Stimulated activated CD4-positive, alpha-beta T cell treated with anti-CD3 and anti-CD28 coated beads, TNF-alpha, amount 100 ng/mL, for 24 hours (primary cell): ENCODE results near the gene NAV2.
"Not testable (repeated sequence)": the region's sequence is repeated elsewhere in the genome, so short reads cannot be mapped to it uniquely, and the experiment has no call there.

ENCODE experiments used
- DNase-seq, 3 experiments: peaks; one replicate each; pipeline ENCODE4 v3.0.0-alpha.2; 2020; ENCODE audit warnings: low read depth in 3 of 3

NAV2 gene

DNA sequence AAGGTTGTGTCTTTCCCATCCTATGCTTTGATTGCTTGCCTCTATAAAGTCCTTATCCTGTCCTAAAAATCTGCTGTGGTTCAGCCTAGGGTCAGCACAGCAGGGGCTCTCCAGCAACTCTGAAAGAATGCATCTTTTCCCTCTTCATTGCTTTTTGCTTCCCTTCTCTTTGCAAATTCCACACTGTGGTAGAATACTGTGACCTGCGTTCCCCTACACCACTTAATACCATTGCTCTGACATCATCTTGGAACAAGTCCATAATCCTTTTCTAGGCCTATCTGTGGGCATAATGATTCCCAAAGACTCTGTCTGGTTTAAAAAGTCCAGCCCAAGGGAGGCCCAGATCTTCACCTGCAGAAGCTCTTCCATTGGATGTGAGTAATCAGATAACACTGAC, 177.7 kb downstream of the NAV2 start:
- DNase-seq, result no peak

DNA sequence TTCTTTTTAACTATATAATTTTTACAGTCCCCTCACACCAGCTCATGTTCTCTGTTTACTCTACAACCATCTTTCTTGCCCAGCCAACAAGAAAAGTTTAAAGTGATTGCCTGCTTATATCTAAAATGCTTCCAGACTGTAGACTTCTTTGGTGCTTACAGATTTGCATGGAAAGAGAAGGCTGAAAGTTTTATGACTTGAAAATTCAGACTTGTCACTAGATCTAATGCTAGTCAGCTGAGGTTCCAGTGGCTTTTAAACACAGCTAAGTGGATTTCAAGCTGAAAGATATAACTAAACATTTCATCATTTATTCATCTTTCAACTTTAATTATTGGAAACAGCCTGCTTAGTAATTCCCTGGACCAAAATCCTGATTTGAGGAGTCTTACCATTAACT, 178.4 kb downstream of the NAV2 start:
- no peak for DNase-seq

DNA sequence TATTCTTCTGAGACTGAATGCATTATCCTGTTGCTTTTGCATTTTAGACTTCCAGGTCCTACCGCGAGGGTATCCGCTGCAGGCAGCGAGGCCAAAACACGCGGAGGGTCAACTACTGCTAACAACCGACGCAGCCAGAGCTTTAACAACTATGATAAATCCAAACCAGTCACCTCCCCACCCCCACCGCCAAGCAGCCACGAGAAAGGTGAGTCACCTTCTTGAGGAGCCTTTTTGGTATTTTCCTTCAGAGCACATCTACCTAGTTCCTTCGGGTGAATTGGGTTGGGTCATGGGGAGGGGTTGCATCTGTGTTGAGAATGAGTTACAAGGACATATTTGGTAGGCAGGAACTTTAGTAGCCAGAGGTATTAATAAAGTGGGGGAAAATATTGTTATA, 179.8 kb downstream of the NAV2 start:
- no peak for DNase-seq

DNA sequence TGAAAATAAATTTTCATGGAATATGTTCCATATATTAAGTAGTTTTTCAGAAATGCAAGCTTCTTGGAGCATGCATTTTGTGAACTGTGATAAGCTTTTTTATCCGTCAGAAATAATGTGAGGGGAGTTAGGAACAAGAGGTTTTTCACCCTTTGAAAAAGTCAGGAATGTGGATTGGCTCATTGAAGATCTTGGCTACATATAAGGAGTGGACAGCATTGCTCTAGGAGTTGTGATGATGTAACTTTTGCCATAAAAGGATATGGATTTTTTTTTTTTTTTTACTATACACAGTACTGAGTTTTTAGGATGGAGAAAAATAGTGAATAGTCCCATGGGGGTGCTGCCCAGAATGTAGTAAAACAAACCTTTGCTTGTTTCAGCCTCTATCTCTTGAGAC, 180.2 kb downstream of the NAV2 start:
- no peak for DNase-seq

DNA sequence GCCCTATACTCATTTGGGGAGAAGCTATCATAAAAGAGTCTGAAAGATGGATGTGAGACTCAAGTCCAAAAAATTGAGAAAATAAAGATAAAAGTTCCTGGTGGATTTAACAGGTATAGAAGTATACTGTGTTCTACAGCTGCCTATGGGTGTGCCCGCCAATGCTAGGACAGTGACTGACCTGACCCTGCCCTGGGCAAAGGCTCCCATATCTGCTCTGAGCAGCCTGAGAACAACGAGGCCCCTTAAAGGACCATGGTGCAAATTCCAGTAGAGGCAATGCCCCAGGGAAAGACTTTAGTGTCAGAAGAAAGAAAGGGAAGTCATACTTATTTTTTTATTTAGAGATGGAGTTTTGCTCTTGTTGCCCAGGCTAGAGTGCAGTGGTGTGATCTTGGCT, 181.8 kb downstream of the NAV2 start:
- DNase-seq, result no peak

DNA sequence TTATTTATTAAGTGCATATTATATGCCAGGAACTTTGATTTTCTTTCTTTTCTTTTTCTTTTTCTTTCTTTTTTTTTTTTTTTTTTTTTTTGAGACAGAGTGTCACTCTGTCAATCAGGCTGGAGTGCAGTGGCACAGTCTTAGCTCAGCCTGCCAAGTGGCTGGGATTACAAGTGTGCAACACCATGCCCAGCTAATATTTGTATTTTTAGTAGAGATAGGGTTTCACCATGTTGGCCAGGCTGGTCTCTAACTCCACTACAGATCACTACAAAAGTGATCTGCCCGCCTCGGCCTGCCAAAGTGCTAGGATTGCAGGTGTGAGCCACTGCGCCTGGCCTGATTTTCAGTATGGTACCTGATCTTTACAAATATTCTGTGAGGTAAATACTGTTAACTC, 182.4 kb downstream of the NAV2 start:
- not testable (repeated sequence) for DNase-seq

DNA sequence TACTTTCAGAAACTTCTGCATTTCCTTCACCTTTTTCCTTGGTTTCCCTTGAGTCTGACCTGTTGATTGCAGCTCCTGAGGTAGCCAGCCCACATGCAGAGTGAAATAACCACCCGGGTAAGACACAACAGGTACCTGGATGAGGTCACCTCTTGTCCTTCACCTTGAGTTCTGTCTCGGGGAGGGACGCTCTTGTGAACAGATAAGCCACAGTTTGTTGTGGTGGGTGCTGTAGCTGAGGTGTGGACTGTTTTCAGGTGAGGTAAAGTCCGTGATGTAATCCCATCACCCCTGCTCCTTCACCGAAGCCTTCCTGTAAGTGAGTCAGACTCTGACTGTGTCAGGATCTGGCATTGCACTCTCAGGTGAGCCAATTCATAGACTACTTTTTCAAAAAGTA, 183.1 kb downstream of the NAV2 start:
- no peak for DNase-seq

DNA sequence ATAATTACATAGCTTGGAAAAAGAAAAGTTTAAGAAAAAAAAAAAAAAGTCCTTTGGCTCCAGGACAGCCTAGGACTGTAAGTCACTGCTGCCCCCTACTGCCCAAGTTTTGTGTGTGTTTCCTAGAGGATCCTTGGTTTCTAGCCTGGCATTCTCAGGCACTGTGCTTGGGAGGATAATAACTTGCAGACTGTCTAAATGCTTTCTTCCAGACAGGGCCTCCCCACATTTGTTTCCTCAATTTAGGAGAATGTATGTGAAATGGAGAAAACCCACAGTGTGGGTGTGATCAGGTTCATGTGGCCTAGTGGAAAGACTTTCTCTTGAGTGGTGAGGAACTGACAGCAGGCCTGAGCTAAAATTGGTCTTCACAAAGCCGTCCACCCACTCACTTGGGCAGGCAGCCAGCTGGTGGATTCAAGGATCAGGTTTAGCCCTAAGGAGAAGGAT, 191.0 kb downstream of the NAV2 start:
- peak; percentile 3 to 50 (median 13) for DNase-seq

DNA sequence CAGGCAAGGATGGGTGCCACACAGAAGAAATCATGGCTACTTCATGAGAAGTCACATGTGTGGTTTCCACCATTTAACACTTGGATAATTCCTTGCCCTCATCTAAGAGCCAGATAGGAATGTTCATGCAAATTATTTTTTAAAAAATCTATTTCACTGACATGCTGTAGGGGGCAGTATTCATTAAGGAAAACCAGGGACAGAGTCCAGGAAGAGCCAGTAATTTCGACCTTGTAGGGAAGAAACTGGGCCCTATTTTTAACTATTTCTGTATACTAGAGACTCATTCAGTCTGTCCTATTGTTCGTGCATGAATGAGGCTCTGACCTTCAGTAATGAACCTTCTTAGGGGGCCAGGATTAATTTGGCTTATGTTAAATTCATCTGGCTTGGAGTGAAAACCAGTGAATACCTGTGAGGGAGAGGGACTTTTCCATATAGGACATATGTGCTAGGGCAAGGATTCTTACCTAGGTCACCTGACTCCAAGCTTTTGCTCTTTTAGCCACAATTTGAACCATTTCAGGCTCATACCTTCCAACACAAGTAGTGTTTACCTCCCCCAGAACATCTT, 192.7 kb downstream of the NAV2 start:
- no peak for DNase-seq

DNA sequence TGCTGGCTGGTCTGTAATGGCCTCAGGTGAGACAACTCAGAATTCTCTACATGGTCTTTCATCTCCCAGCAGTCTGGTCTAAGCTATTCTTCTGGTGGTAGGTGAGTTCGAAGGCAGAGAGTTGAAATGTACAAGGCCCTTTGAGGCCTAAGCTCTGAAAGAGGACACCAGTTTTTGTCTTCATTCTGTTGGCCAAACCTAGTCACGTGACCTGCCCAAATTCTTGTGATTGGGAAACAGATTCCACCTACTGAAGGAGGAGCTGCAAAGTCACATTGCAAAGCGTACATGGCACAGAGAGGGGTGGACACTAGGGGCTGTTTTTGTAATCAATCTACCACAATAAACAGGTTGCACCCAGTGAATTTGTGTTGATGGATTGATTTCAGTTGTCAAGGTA, 193.5 kb downstream of the NAV2 start:
- no peak for DNase-seq

DNA sequence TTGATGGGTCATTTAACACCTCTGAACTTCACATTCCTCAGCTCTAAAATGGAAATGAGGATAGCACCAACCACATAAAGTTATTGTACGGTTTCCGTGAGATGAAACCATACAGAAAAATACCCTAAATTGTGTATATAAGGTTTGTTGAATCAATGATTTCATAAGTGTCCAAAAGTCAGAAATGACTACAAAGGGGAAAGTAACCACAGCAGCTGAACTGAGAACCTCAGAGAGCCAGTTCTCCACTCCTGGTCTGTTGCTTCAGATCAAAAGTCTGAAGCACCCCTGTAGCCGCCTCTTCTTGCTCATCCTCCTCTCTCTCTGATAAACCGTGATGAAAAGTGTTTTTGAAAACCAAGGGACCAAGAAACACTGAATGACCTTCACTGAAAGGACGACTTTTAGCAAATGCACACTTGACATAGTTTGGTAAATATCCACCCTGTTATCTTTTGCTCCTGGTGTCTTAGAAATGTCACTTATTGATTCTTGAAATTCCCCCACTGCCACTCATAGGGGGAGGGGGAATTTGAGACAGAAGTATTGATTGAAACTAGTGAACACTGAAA, 194.5 kb downstream of the NAV2 start:
- no peak for DNase-seq

DNA sequence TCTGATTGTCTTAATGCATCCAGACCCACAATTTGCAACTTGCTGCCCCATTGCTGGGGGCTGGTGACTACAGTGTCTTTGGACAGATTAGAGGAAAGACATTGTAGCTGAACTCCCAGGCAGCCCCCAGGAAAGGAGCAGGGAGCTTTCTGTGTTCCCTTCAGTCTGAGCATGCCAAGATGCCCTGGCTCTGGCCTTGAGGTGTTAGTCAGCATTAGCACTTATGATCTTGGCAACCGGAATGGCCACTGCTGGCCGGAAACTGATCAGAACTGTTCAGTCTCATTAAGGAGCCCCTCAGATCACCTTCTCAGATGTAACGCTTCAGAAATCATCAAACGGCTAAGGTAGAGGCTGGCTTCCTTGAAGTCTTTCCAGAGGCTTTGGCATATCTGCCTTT, 195.2 kb downstream of the NAV2 start:
- DNase-seq, result no peak

DNA sequence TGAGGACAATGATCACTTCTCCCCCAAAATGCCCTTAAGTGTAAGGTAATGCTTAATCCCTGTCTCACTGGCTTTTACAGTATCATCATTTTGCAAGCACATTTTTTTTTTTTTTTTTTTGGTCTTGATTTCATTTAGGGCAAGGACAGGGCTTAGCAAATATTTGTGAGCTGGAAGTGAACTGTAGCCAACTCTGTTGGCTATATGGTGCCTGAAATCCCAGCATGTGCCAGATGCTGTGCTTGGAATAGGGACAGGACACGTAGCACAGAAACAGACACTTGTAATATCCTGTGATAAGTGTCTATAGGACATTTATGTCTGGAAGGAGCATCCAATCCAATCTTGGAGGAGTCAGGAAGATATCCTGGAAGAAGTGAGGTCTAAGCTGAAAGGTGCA, 198.3 kb downstream of the NAV2 start:
- no peak for DNase-seq

DNA sequence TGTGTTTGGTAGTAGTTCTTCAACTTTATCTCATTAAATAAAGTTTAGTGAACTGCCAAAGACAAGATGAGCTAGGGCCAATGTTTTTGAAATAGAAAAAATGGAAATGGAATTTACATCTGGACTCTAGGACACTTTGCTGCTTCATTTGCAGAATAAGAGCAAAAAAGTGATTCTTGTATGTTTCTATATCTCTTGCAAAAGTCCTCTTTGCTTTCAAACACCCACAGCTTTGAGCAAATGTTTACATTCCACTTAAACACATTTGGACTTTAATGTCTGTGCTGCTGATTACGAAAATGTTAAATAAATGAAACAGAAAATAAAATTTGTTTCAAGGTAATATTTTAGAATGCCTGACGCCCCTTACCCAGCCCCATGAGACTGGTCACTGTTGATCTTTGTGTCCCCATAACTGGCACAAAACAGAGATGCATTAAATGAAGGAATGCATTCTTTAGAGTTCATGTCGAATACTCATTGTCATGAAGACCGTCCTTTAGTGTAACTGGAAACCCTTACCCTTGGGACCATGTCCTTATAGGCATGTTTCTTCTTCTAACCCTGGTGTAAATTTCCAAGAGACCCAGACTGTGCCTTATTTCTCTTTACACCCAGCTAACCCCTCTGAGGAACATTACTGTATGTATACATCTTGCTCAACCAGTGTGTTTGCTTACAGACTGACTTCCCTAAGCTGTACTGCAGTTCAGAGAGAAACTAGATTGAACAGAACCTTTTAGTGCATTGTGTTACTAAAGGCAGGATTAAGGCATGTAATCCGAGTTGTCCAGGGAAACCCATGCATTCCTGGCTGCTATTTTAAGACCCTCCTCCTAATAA, 199.7 kb downstream of the NAV2 start:
- no peak for DNase-seq

DNA sequence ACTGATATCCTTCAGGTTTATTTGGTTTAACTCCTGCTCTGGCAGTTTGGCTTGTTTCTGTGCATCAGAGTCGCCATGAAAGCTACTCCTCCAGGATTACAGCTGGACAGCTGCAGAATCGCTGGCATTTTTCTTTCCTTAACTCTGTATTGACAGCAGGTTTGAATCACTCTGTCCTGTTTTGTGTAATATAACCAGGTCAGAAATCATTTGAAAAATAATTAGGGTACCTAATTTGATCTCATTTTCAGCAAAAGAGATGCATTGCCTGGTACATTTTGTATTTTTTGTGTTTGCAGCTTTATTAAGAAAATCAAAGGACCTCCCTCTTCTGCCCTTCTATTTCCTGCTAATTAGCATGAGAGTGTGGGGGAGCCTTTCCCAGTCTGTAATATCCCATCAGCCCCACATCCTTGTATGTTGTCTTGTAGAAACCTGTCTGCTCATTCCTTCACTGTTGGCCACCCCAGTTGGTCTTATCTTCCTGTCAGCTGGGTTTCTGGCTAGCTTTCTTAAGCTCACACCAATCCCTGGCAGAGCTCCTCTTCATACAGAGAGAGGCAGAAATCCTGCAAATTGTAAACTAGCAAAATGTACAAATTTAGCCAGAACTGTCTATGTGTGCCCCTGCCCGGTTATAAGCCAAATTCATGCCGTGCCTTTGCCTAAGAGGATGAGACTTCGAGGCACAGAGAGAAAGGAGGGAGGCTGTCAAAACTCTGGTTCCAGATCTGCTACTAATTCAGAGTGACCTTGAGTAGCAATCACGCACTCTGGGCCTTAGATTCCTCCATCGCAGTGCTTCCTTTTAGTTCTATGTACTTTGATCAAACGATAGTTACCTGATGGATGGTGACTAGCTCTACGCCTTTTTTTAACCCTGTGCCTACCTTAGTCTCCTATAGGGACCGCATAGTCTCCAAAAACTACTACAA, 200.6 kb downstream of the NAV2 start:
- DNase-seq, result no peak

DNA sequence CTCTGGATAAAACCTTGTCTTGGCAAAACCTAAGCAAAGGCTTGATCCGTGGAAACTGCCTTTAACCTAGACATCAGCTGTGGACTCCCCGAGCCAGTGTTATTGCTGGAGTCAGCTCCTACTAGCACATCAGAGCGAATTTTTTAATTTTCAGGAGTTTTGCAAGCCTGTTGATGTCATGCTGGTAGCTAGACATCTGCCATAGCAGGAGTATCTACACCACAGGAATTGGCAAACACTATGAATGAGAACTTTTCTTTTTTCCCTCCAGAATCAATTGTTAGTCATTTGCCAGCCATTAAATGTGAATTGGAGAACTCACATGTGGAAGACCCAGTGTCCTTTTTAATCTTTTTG, 201.2 kb downstream of the NAV2 start:
- DNase-seq, result no peak

DNA sequence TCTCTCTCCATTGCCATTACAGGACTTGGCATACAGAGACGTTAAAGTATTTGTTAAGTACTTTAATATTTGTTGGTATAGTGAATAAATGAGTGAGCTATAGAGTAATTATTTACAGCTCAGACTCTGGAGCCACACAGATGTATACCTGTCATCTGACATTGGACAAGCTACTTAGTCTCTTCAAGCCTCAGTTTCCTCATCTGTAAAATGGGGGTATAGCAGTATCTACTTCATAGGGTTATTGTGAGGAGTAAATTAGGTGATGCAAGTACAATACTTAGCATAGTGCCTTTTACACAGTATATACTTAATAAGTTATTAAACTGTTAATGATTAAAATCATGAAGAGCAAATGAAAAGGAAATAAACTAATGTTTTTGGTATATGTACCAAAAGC, 203.2 kb downstream of the NAV2 start:
- DNase-seq, result no peak

DNA sequence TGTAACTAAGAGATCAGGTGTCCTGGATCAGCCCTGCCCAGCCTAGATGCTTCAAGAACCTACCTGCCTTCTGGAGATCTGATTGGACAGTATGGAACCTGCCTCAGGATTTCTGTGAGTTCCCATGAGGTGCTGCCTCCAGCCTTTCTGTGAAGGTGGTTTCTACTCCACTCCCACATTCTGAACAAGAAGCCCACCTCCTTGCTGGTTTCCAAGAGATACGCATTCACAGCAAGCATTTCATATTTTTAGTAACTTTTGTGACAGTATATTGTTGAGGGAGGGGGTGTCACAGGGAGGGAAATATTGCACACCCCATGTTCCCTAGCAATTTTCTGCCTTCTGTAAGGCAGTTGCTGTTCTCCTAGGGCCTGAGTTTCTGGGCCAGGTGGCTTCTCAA, 204.4 kb downstream of the NAV2 start:
- DNase-seq, result no peak

DNA sequence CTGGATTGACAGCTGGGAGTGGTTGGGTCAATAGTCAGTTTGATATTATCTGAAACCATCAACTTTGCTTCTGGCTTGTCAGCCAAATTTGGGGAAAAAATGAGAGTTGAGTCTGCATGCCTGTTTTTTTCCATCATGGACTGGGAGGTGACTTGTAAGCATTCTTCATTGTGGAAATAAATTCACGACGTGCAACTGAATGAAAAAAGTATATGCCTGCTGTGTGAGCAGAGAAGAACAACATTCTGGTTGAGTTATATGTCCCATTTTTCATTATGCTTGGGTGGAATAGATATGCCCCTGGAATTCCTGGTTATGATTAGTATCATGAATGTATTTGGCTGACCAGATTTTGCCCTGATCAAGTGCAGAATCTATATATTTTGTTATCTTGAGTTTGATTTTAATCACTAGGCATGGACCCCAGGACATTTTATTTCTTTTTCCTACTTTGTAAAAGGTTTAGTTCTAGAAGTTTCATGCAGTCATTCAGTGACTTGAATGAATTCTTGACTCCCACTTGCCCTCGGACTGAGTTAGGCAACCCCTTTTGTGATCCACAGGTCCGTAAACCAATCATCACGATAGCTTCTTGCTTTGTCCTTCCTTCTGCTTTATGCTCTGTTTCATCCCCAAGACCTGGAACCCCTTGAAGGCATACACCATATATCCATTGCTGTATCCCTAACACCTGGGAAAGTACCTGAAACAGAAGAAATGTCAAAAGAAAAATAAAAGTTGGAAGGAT, 205.8 kb downstream of the NAV2 start:
- no peak for DNase-seq

DNA sequence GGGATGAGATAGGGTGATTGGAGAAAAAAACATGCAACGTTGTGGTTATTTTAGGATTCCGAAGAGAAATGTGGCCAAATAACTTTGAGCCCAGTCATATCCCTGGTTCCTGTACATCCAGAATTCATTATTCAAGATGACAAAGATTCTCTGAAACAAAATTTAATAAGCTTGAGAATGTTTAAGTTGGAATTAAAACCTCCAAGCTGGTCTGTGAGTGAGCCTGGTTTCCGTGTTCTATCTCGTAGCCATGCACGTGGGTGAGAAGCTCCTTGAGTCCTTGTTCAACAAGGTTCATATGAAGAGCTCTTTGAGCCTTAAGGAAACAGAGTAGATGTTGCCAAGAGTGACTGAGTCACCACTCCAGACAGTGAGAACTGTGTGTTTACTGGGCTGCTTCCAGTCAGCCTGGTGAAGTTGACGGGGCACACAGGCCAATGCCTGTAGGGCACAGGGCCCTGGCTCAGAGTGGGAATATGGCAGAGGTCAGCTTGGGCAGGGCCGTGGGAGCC, 206.5 kb downstream of the NAV2 start:
- DNase-seq, result no peak

DNA sequence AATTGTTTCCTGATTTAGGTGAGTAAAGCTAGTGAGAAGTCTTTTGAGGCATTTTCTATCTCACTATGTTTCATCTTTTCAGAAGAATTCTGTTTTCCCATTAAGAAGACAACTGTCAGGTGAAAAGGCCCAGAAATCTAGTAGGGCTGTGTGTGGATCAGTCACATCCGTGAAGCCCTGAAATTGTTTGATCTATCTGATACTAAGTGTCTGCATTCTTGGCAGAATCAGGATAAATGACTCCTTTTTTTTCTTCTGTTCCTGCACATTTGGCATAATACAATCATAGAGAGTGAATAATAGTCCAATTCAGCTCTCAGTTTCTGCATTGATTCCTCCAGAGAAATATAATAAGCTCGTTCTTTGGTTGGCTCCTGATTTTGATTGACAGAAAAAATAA, 208.3 kb downstream of the NAV2 start:
- DNase-seq, result no peak
